Nephron progenitor cell (in vitro differentiated cells): ENCODE data around the gene BEX1.

ENCODE experiments used
- DNase-seq: peaks from one replicate; pipeline ENCODE4 v3.0.0; 2021
- H3K27ac Mint-ChIP-seq: 2 replicates; pipeline ENCODE4 v1.8.0; 2021; ENCODE audit warnings: mild to moderate bottlenecking, moderate library complexity, mixed read lengths
- H3K27me3 Mint-ChIP-seq: 2 replicates; pipeline ENCODE4 v1.8.0; 2021; ENCODE audit warnings: mild to moderate bottlenecking, low read depth, mixed read lengths; ENCODE audit not compliant: poor library complexity
- H3K36me3 Mint-ChIP-seq: 2 replicates; pipeline ENCODE4 v1.8.0; 2021; ENCODE audit warnings: low read depth, mixed read lengths
- H3K4me1 Mint-ChIP-seq: 2 replicates; pipeline ENCODE4 v1.8.0; 2021; ENCODE audit warnings: mixed read lengths
- H3K4me3 Mint-ChIP-seq: 2 replicates; pipeline ENCODE4 v1.8.0; 2021; ENCODE audit warnings: mild to moderate bottlenecking, moderate library complexity, mixed read lengths
- H3K9me3 Mint-ChIP-seq: 2 replicates; pipeline ENCODE4 v1.8.0; 2021; ENCODE audit warnings: mild to moderate bottlenecking, moderate library complexity, mixed read lengths
- CTCF ChIP-seq: fragments of 200-600 bp; sonication (generic); IDR thresholded peaks from 2 replicates; pipeline ENCODE4 v1.5.0; 2021; ENCODE audit warnings: antibody characterized with exemption

The BEX1 gene

GRCh38 chrX:103099691-103100090, 35.7 kb upstream of the BEX1 start:
- peaks cover 17% of the 10 kb centered on the region for H3K4me1 Mint-ChIP-seq
- no peaks in the 10 kb centered on the region for H3K36me3 Mint-ChIP-seq
- H3K27ac Mint-ChIP-seq = no peak overlapping the region
- H3K27me3 Mint-ChIP-seq = no peaks in the 10 kb centered on the region
- H3K9me3 Mint-ChIP-seq = peaks cover 52% of the 10 kb centered on the region
- no peak for DNase-seq
- no peak for TF ChIP-seq CTCF
- H3K4me3 Mint-ChIP-seq = no peak overlapping the region

- Mint-ChIP-seq H3K27me3 (no peaks in the 10 kb centered on the region), H3K27ac (no peak overlapping the region), H3K36me3 (no peaks in the 10 kb centered on the region), H3K4me1 (peaks cover 17% of the 10 kb centered on the region), H3K4me3 (no peak overlapping the region), H3K9me3 (peaks cover 52% of the 10 kb centered on the region)
- no peak for DNase-seq
- no peak for TF ChIP-seq CTCF
These were observed 34.5 kb upstream of the BEX1 start for GRCh38 chrX:103098488-103098887.

GRCh38 chrX:103092942-103093341, 29.0 kb upstream of the BEX1 start, which contains the start of gene NXF3:
NXF3 (minus strand) TSS chrX:103093143; CDS start chrX:103093023, 120 bp downstream.
- H3K36me3 Mint-ChIP-seq = no peaks in the 10 kb centered on the region
- peaks cover 5% of the 10 kb centered on the region for H3K4me1 Mint-ChIP-seq
- H3K4me3 Mint-ChIP-seq = no peak within 1 kb of the TSS
- peaks cover 26% of the 10 kb centered on the region for H3K9me3 Mint-ChIP-seq
- no peak for TF ChIP-seq CTCF
- no peaks in the 10 kb centered on the region for H3K27me3 Mint-ChIP-seq
- H3K27ac Mint-ChIP-seq = no peak within 1 kb of the TSS
- DNase-seq = no peak

- Mint-ChIP-seq H3K36me3 (no peaks in the 10 kb centered on the region), H3K27ac (no peak overlapping the region), H3K4me3 (no peak overlapping the region), H3K4me1 (no peaks in the 10 kb centered on the region), H3K27me3 (peaks cover 4% of the 10 kb centered on the region), H3K9me3 (peaks cover 55% of the 10 kb centered on the region)
- TF ChIP-seq CTCF = no peak
- DNase-seq = no peak
These were observed 17.1 kb upstream of the BEX1 start for GRCh38 chrX:103081051-103081450.

- H3K4me3 Mint-ChIP-seq = no peak overlapping the region
- no peak for DNase-seq
- peaks cover 69% of the 10 kb centered on the region for H3K9me3 Mint-ChIP-seq
- H3K27ac Mint-ChIP-seq = no peak overlapping the region
- no peaks in the 10 kb centered on the region for H3K27me3 Mint-ChIP-seq
- no peak for TF ChIP-seq CTCF
- no peaks in the 10 kb centered on the region for H3K36me3 Mint-ChIP-seq
- H3K4me1 Mint-ChIP-seq = peaks cover 4% of the 10 kb centered on the region
These were observed 9.5 kb upstream of the BEX1 start for GRCh38 chrX:103073467-103073866.

GRCh38 chrX:103066606-103067005, 2.6 kb upstream of the BEX1 start:
- Mint-ChIP-seq H3K27ac (no peak overlapping the region), H3K9me3 (peaks cover 58% of the 10 kb centered on the region), H3K27me3 (peaks cover 4% of the 10 kb centered on the region), H3K4me3 (no peak overlapping the region), H3K4me1 (peaks cover 6% of the 10 kb centered on the region), H3K36me3 (peaks cover 8% of the 10 kb centered on the region)
- DNase-seq = no peak
- TF ChIP-seq CTCF = no peak
